ENCODE results near the gene SUN1. TPM values are rescaled to one million over a fixed set of nuclear protein-coding genes. Genes with fewer than 3 reads are reported as not detected.

SUN1 gene
- total RNA-seq, 1 donor from 2014 or later, result 186 TPM

DNA sequence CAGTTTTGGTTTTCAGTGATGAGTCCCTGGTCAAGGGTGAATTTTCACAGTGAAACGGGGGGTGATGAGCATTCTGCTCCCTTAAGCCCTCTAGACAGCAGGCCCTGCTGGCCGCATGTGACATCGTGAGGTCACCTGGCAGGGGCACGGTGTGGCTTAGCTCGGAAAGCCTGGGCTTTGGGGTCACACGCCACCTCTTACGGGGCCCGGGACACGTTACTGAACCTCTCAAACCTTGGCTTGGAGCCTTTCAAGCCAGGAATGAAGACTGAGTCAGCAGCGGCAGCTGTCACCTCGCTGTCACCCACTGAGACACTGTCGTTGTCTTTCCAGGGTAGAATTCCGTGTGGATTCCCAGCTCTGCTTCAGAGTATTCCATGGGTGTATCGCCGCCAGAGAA lies 48.2 kb downstream of the SUN1 start:
- intact Hi-C loops (cut with DNase I), result no loop called here
- Histone ChIP-seq H3K27ac (no peak overlapping the region), H3K4me3 (no peak overlapping the region), H3K9me3 (no peaks in the 10 kb centered on the region), H3K4me1 (peaks cover 5 to 25% of the 10 kb centered on the region in 2 donors), H3K27me3 (no peaks in the 10 kb centered on the region), H3K36me3 (no peaks in the 10 kb centered on the region)
- TF ChIP-seq, protein P1, sequence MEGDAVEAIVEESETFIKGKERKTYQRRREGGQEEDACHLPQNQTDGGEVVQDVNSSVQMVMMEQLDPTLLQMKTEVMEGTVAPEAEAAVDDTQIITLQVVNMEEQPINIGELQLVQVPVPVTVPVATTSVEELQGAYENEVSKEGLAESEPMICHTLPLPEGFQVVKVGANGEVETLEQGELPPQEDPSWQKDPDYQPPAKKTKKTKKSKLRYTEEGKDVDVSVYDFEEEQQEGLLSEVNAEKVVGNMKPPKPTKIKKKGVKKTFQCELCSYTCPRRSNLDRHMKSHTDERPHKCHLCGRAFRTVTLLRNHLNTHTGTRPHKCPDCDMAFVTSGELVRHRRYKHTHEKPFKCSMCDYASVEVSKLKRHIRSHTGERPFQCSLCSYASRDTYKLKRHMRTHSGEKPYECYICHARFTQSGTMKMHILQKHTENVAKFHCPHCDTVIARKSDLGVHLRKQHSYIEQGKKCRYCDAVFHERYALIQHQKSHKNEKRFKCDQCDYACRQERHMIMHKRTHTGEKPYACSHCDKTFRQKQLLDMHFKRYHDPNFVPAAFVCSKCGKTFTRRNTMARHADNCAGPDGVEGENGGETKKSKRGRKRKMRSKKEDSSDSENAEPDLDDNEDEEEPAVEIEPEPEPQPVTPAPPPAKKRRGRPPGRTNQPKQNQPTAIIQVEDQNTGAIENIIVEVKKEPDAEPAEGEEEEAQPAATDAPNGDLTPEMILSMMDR (IDR thresholded peaks at IDR 0.05), result no peak
- DNase-seq (ENCODE audit: low spot score in 2 of 2), result no peak

DNA sequence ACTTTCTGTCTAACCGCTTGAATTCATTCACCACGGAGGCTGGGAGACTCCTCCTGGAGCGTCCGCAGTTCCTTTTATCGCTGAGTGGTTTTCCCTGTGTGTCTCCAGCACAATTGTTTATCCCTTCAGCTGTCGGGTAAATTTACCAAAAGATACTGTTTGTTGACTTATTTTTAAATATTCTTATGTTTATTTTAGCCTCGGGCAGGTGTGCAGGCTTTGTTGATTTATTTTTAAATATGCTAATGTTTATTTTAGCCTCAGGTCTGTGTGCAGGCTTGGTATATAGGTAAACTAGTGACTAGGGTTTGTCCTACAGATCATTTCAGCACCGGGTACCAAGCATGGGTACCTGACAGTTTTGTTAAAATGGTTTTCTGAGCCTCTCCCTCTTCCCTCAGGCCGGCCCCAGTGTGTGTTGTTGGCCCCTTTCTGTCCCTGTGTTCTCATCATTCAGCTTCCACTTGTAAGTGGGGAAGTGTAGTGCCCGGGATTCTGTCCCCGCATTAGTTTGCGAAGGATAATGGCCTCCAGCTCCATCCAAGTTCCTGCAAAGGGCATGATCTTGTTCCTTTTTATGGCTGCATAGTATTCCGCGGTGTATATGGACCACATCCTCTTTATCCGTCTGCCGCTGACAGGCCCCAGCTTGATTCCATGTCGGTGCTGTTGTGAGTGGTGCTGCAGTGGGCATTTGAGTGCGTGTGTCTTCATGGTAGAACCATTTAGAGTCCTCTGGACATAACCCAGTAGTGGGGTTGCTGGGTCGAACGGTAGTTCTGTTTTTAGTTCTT lies 49.4 kb downstream of the SUN1 start:
- peaks cover 5 to 22% of the 10 kb centered on the region in 2 donors for H3K4me1 ChIP-seq
- intact Hi-C loops (cut with DNase I), result no loop called here
- TF ChIP-seq, protein P1 (IDR thresholded peaks at IDR 0.05), result no peak
- no peaks in the 10 kb centered on the region for H3K27me3 ChIP-seq
- no peak overlapping the region for H3K4me3 ChIP-seq
- peaks cover 8 to 10% of the 10 kb centered on the region in 2 donors for H3K36me3 ChIP-seq
- no peak for DNase-seq (ENCODE audit: low spot score in 2 of 2)
- H3K9me3 ChIP-seq, result no peaks in the 10 kb centered on the region
- H3K27ac ChIP-seq, result no peak overlapping the region

DNA sequence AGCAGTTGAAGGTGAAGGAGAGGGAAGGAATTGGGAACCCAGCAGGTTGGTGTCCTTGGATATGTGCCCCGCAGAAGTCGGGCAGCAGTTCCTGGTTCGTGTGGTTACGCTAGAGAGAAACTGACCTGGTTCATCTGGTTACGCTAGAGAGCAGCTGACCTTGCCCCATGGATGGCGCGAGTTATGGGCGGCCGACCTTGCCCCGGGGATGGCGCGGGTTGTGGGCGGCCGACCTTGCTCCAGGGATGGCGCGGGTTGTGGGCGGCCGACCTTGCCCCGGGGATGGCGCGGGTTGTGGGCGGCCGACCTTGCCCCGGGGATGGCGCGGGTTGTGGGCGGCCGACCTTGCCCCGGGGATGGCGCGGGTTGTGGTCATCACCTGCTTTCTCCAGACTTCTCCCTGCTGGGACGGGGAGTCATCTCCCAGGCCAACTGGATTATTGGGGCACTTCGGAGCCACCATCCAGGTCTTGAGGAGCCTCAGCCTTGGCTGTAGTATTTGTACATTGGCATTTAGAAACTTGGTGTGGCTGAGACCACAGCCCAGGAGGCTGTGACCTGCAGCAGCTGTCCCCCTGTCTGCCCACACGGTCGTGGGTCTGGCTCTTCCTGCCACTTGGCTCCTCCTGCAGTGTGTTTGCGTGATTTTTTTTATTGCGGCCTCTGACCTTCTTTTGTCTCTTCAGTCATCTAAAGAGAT lies 50.2 kb downstream of the SUN1 start:
- no peak overlapping the region for H3K27ac ChIP-seq
- DNase-seq (ENCODE audit: low spot score in 2 of 2), result no peak
- peaks cover 16 to 18% of the 10 kb centered on the region in 2 donors for H3K36me3 ChIP-seq
- H3K4me1 ChIP-seq, result peaks cover 5 to 22% of the 10 kb centered on the region in 2 donors
- H3K9me3 ChIP-seq, result no peaks in the 10 kb centered on the region
- no peaks in the 10 kb centered on the region for H3K27me3 ChIP-seq
- no peak overlapping the region for H3K4me3 ChIP-seq
- intact Hi-C loops (cut with DNase I), result no loop called here
- TF ChIP-seq, protein P1 (IDR thresholded peaks at IDR 0.05), result no peak

DNA sequence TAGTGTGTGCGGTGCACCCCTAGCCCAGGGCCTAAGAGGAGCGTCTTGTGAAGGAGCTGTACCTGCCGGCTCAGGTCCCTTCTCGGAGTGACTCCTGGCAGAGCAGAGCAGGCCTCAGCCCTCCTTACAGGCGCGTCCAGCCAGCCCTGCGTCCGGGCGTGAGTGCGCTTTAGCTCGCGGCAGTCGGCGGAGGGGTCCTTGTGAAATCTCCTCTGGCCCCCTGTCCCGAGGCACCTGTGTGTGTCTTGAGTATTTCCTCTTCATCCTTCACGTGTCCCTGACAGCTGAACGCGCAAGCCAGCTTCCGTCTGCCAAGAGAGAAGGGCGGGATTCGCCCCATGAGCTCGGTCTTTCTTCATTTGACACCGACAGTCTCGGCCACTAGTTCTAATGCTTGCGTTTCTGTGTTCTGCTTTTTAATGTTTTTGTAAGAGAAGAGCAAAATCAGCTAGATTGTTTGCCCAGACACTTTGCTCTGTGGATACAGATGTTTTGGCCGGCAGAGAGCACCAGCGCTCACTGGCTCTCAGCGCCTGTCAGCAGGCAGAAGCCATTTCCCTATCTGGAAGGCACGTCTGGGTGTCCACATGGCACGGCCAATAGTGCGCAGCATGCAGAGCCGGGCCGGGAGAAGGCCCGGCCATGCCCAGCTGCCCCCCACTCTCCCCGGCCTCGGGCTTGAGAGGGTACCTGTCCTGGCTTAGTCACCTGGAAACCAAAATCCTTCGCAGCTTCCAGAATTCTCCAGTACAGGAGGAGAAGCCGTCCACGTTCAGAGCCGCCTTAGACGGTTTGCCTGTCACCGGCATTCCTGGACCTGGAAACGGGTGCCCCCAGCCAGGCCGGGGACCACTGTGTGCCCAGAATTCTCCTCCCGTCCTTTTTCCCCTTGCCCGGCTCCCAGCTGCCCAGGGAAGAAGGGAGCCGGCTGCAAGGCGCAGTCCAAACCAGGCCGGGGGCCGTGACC lies 51.1 kb downstream of the SUN1 start:
- Histone ChIP-seq H3K4me3 (no peak overlapping the region), H3K36me3 (peaks cover 25 to 27% of the 10 kb centered on the region in 2 donors), H3K27me3 (no peaks in the 10 kb centered on the region), H3K4me1 (peaks cover 0 to 16% of the 10 kb centered on the region in 2 donors), H3K9me3 (no peaks in the 10 kb centered on the region), H3K27ac (no peak overlapping the region)
- DNase-seq (ENCODE audit: low spot score in 2 of 2), result no peak
- TF ChIP-seq, protein P1 (IDR thresholded peaks at IDR 0.05), result no peak
- intact Hi-C loops (cut with DNase I), result no loop called here

Data from ascending aorta (tissue), 2 donors.